GM18519 (cell line): ENCODE measurements around the gene PACRG.

Experiments used
- ATAC-seq: cut with Tn5 transposase; IDR thresholded peaks from one replicate; pipeline ENCODE4 v1.9.1; 2021; ENCODE audit warnings: mild to moderate bottlenecking, moderate library complexity; ENCODE audit not compliant: unreplicated experiment, low FRiP score

PACRG gene

GRCh38 chr6:162709431-162709830, 18.3 kb upstream of the PACRG start:
- no peak for ATAC-seq

DNA sequence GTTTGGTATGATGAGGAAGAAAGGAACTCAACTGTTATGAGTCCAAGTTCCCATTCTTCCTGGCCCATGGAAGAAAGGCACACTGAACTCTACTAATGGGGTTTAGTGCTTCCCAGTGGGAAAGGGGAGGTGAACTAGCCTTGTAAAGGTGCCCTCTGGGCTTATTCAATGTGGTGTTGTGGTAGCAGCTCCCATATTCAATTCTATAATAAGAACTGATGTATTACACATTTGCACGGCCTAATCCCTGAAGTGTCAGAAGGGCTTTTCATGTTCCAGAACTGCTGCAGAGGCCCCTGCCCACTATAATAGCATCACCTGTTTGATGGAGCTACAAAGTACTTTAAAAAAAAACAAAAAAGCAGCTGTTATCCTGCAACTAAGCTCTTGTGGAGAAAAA, 17.4 kb upstream of the PACRG start:
- no peak for ATAC-seq

DNA sequence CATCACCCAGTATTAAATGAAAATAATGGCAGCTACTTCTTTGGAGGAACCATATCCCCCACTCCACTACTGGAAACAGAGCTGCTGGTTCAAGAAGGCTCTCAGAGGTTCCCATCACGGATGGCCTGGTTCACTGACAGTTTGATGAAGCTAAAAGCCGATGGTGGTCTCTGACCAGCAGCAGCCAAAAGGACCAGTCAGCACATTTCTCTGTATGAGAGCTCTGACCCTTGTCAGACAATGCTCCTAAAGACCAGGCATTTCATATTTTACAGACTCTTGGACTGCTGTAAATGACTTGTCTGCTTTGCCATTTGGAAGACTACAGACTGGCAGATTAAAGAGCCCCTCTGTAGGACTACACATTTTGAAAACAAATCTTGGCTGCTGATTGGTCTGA, 16.8 kb upstream of the PACRG start:
- ATAC-seq: no peak

DNA sequence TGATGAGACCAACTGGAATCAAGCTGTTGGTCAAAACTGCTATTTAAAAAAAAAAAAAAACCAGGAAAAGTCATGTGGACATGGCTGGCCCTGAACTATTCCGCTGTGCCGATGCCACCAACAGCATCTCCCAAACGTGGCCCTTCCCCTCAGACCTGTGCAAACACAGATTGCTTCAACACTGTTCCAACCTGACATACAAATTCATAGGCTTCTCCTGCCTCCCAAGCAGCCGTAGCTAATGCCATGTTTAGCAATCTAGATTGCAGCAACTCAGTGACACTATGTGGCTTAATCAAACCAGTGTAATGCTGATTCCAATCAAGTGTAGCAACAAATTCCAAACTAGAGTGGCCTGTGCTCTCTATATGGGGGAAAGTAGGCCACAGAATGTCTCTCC, 16.4 kb upstream of the PACRG start:
- no peak for ATAC-seq

- ATAC-seq: no peak
Observed at GRCh38 chr6:162712694-162713093, 15.1 kb upstream of the PACRG start.

- ATAC-seq: no peak
Observed at GRCh38 chr6:162713974-162714780, 13.6 kb upstream of the PACRG start.

- ATAC-seq: no peak
Observed at GRCh38 chr6:162715601-162716000, 12.2 kb upstream of the PACRG start.

DNA sequence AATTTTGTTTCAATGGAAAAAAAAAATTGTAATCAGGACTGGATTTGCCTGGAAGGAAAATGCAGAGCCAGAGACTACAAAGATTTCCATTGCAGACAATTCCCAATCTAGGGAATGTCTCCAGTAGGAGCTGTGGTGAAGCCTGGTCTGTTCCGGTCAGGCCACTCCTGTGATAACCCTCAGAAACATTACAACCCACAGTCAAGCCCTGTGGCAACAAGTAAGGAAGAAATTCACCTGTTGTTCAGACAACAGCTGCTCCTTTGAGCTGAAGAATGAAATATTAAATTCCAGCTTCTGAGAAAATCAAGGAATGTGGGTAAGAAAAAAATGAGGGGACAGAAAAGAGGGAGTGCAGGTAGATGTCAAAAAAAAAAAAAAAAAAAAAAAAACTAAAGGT, 8.2 kb upstream of the PACRG start:
- ATAC-seq: no peak

DNA sequence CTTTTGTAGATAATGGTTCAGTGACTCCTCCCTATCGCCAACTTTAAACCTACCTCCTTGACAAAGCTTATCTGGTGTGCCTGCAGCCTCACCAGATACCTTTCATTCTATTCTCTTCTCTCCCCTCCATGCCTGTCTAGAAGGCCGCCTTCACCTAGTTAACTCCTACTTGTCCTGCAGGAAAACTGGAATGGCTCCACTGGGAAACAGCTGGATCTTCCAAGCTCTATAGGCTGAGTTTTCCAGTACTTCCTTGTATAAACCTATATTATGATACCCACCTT, 6.4 kb upstream of the PACRG start:
- ATAC-seq: no peak

GRCh38 chr6:162722226-162722625, 5.5 kb upstream of the PACRG start:
- ATAC-seq: no peak

DNA sequence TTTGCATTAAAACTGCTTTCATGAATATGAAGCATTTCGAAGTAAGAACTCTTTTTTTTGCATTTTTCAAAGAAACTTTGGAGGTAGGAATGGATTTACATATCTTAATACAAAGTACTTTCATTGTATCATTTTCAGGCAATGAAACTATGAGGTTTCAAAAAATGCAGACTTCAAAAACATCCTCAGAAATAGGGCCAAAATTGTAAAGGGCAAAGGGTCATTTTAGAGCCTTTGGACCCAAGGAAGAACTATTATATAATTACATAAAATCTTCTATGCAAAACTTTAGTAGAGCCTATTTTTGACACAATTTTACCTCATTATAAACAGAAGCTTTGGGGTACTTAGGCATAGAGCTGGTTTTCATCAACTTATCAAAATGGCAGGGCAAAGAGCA, 5.1 kb upstream of the PACRG start:
- ATAC-seq: no peak

- no peak for ATAC-seq
Observed at GRCh38 chr6:162726947-162727321, 840 bp upstream of the PACRG start.

- no peak for ATAC-seq
Observed at GRCh38 chr6:162728197-162728596, 423 bp downstream of the PACRG start.

- no peak for ATAC-seq
Observed at GRCh38 chr6:162728706-162729105, 932 bp downstream of the PACRG start.

GRCh38 chr6:162730502-162730901, 2.7 kb downstream of the PACRG start:
- no peak for ATAC-seq

- ATAC-seq: no peak
Observed at GRCh38 chr6:162733489-162733888, 5.7 kb downstream of the PACRG start.

- ATAC-seq: no peak
Observed at GRCh38 chr6:162736961-162737360, 9.2 kb downstream of the PACRG start.

- no peak for ATAC-seq
Observed at GRCh38 chr6:162750776-162751175, 23.0 kb downstream of the PACRG start.

GRCh38 chr6:162751211-162751859, 23.6 kb downstream of the PACRG start:
- no peak for ATAC-seq

GRCh38 chr6:162753775-162754174, 26.0 kb downstream of the PACRG start:
- no peak for ATAC-seq

DNA sequence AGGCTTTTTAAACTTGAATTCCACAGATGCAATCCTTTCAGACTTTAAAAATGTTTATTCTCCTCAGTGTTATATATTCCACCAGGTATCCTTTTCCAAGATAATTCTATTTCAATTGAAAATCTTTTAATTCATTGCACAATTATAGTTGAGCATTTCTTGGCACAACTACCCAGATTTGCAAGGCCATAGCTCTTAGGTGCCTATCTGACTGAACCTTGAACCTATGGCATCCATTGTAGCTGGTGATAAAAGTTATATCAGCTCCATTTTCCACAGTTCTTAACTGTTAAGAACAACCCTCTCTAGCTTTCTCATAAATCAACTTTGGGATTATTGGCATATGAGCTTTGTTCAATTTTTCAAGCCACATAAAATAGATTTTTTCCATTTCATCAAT, 42.4 kb downstream of the PACRG start:
- ATAC-seq: no peak

GRCh38 chr6:162770955-162771354, 43.2 kb downstream of the PACRG start:
- ATAC-seq: no peak
